ENCODE measurements around the gene SYT15B.
"Not testable (repeated sequence)": the region's sequence is repeated elsewhere in the genome, so short reads cannot be mapped to it uniquely, and the experiment has no call there.

DNA sequence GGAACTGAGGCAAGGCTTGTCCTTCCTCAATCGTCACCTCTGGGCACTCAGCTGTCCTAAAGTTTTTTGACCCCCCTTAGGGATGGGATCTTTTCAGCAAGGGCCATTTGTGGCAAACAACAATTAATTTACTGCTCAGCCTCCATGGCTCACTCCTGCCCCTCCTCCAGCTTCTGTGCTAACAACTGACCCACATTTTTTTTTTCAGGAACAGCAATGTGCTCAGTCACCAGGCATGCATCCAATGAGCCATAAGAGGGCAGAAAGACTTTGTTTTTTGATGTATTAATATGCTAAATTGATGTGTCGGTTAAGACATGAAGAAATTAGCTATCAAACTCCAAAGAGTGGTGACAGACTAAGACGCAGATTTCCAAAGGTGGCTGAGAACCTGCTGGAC lies 4.7 kb upstream of the SYT15B start:
- TF ChIP-seq, protein P1, sequence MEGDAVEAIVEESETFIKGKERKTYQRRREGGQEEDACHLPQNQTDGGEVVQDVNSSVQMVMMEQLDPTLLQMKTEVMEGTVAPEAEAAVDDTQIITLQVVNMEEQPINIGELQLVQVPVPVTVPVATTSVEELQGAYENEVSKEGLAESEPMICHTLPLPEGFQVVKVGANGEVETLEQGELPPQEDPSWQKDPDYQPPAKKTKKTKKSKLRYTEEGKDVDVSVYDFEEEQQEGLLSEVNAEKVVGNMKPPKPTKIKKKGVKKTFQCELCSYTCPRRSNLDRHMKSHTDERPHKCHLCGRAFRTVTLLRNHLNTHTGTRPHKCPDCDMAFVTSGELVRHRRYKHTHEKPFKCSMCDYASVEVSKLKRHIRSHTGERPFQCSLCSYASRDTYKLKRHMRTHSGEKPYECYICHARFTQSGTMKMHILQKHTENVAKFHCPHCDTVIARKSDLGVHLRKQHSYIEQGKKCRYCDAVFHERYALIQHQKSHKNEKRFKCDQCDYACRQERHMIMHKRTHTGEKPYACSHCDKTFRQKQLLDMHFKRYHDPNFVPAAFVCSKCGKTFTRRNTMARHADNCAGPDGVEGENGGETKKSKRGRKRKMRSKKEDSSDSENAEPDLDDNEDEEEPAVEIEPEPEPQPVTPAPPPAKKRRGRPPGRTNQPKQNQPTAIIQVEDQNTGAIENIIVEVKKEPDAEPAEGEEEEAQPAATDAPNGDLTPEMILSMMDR (conservative IDR thresholded peaks at IDR 0.05; ENCODE audit: low read depth, low read length): not testable (repeated sequence)
- not testable (repeated sequence) for TF ChIP-seq EZH2 (IDR thresholded peaks at IDR 0.05; ENCODE audit: borderline replicate concordance, low read depth, low read length, poor library complexity, severe bottlenecking)
